H1 (cell line): ENCODE data around the gene BMAL2. TPM values are rescaled to one million over a fixed set of nuclear protein-coding genes. Genes with fewer than 3 reads are reported as not detected.

Experiments
- CBX8 ChIP-seq: fragments of 300-800, 300-1000 bp; sonication (generic); IDR thresholded peaks from 2 replicates; pipeline ENCODE4 v1.7.1; 2016; ENCODE audit warnings: low read depth, low read length, borderline replicate concordance
- JUND ChIP-seq: IDR thresholded peaks from 2 replicates; pipeline ENCODE4 v1.6.1; 2011; ENCODE audit warnings: mild to moderate bottlenecking, improper control_type of control experiment, low read length
- polyA plus RNA-seq, 7 experiments: library from polyadenylated mRNA; depleted of rRNA in 3 of 7; stranded (reverse) in 5 of 7; unstranded in 2 of 7; fragments of >200 nt in 5 of 7; fragments of 200-250 nt in 2 of 7; gene quantifications; 1 replicate in 5 of 7; 2 replicates in 1 of 7; 4 replicates in 1 of 7; pipeline versions ENCODE4 v1.2.1 to v1.2.3, GENCODE V29; 2011 to 2013; ENCODE audit warnings: missing spikeins in 2 of 7, mixed read lengths in 2 of 7
- total RNA-seq: library from RNA; stranded (reverse); fragmentation: NEBNext Ultra II Directional; extraction: Animal tissue kit (Norgen Biotek cat#: 25700); gene quantifications from 2 replicates; pipeline ENCODE4 v1.2.1, GENCODE V29; 2021
- TF ChIP-seq, protein P1 (sequence below): fragments of 300-600 bp; sonication (generic); IDR thresholded peaks from 2 replicates; pipeline ENCODE4 v1.7.1; 2012; ENCODE audit warnings: low read length, moderate library complexity, mild to moderate bottlenecking, inconsistent platforms; ENCODE audit not compliant: insufficient replicate concordance
- TF ChIP-seq, protein P2 (sequence below): IDR thresholded peaks from 2 replicates; pipeline ENCODE4 v1.6.1; 2011; ENCODE audit warnings: low read depth, mild to moderate bottlenecking, low read length; ENCODE audit not compliant: insufficient read depth

Gene BMAL2
- total and polyA plus RNA-seq, 2 of the 8 experiments (the other 6 are each of a cell fraction or from before 2014, with no cell fraction given): 3.2 to 20.6 TPM

DNA sequence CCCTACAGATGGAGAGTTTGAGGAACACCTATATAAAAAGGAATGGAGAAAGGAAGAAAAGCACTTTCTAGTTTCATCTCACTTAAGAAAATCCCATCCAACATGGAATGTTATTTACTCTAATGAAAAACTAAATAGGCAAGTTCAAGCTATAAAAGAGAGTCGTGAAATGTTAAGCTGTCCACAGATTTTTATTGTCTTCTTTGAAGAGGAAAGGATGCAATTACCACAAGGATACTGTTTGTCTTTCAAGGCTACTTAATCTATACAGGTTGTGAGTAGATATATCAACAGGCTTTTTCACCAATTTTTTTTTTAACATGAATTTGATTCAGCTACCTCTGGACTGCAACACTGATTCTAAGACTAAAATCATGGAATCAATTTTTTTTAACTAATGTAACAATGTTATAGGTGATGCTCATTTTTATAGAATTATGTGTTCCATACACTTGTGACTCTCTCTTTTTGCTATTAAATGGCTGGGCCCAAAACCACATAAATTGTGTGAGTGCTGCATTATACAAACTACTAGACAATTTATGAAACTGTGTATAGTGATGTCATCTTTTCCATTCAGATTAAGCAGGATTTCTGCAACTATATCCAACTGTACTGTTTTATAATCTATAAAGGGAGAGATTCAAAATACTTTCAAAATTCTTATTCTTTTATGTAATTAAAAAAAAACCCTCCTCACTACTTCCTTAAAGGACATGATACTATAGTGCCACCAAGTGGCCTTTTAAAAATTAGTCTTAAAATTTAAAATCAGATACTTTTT, 26.8 kb upstream of the BMAL2 start (continued):
- TF ChIP-seq, protein P1, sequence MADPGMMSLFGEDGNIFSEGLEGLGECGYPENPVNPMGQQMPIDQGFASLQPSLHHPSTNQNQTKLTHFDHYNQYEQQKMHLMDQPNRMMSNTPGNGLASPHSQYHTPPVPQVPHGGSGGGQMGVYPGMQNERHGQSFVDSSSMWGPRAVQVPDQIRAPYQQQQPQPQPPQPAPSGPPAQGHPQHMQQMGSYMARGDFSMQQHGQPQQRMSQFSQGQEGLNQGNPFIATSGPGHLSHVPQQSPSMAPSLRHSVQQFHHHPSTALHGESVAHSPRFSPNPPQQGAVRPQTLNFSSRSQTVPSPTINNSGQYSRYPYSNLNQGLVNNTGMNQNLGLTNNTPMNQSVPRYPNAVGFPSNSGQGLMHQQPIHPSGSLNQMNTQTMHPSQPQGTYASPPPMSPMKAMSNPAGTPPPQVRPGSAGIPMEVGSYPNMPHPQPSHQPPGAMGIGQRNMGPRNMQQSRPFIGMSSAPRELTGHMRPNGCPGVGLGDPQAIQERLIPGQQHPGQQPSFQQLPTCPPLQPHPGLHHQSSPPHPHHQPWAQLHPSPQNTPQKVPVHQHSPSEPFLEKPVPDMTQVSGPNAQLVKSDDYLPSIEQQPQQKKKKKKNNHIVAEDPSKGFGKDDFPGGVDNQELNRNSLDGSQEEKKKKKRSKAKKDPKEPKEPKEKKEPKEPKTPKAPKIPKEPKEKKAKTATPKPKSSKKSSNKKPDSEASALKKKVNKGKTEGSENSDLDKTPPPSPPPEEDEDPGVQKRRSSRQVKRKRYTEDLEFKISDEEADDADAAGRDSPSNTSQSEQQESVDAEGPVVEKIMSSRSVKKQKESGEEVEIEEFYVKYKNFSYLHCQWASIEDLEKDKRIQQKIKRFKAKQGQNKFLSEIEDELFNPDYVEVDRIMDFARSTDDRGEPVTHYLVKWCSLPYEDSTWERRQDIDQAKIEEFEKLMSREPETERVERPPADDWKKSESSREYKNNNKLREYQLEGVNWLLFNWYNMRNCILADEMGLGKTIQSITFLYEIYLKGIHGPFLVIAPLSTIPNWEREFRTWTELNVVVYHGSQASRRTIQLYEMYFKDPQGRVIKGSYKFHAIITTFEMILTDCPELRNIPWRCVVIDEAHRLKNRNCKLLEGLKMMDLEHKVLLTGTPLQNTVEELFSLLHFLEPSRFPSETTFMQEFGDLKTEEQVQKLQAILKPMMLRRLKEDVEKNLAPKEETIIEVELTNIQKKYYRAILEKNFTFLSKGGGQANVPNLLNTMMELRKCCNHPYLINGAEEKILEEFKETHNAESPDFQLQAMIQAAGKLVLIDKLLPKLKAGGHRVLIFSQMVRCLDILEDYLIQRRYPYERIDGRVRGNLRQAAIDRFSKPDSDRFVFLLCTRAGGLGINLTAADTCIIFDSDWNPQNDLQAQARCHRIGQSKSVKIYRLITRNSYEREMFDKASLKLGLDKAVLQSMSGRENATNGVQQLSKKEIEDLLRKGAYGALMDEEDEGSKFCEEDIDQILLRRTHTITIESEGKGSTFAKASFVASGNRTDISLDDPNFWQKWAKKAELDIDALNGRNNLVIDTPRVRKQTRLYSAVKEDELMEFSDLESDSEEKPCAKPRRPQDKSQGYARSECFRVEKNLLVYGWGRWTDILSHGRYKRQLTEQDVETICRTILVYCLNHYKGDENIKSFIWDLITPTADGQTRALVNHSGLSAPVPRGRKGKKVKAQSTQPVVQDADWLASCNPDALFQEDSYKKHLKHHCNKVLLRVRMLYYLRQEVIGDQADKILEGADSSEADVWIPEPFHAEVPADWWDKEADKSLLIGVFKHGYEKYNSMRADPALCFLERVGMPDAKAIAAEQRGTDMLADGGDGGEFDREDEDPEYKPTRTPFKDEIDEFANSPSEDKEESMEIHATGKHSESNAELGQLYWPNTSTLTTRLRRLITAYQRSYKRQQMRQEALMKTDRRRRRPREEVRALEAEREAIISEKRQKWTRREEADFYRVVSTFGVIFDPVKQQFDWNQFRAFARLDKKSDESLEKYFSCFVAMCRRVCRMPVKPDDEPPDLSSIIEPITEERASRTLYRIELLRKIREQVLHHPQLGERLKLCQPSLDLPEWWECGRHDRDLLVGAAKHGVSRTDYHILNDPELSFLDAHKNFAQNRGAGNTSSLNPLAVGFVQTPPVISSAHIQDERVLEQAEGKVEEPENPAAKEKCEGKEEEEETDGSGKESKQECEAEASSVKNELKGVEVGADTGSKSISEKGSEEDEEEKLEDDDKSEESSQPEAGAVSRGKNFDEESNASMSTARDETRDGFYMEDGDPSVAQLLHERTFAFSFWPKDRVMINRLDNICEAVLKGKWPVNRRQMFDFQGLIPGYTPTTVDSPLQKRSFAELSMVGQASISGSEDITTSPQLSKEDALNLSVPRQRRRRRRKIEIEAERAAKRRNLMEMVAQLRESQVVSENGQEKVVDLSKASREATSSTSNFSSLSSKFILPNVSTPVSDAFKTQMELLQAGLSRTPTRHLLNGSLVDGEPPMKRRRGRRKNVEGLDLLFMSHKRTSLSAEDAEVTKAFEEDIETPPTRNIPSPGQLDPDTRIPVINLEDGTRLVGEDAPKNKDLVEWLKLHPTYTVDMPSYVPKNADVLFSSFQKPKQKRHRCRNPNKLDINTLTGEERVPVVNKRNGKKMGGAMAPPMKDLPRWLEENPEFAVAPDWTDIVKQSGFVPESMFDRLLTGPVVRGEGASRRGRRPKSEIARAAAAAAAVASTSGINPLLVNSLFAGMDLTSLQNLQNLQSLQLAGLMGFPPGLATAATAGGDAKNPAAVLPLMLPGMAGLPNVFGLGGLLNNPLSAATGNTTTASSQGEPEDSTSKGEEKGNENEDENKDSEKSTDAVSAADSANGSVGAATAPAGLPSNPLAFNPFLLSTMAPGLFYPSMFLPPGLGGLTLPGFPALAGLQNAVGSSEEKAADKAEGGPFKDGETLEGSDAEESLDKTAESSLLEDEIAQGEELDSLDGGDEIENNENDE: no peak
- TF ChIP-seq CBX8: no peak
- TF ChIP-seq JUND: no peak
- TF ChIP-seq, protein P2, sequence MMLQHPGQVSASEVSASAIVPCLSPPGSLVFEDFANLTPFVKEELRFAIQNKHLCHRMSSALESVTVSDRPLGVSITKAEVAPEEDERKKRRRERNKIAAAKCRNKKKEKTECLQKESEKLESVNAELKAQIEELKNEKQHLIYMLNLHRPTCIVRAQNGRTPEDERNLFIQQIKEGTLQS: no peak
